GM21447 (cell line): ENCODE data around the gene LPP.

Source experiments
- ATAC-seq: cut with Tn5 transposase; IDR thresholded peaks from one replicate; pipeline ENCODE4 v1.9.1; 2021; ENCODE audit not compliant: unreplicated experiment

LPP gene

DNA sequence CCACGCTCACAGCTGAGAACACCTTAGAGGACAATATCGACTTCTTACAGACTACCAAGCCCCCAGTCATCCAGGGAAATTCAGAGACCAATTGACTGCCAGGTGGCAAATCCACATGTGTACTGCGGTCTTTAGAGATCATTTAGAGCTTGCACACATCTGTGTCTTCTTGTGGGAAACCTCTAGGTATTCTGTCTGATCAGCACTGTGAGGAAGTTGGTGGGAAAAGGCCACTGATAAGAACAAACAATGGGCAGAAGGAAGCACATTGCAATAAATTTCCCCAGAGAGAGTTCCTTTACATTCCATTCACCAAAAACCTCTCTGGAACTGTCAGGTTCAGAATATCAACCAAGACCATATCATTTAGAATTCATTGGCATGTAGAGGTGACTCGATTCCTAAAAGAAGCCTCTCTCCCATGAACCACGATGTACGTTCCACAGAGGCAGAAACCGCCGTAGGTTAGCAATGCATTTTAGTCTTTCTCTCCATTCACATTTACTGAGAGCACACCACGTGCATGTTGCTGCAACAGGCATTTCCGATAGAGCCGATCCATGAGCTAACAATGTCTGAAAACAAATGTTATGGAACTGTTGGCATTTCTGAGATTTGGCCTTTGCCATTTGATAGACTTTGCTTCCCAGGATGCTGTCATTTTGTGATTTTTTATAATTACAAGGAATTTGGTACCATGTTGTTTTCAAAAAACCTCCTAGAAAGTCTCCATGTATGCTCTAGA lies 730.5 kb downstream of the LPP start:
- no peak for ATAC-seq

- ATAC-seq, result no peak
Observed at GRCh38 chr3:188888321-188889053, 734.5 kb downstream of the LPP start.

GRCh38 chr3:188889054-188889491 lies 735.1 kb downstream of the LPP start:
- ATAC-seq, result no peak

GRCh38 chr3:188890572-188891270 lies 736.8 kb downstream of the LPP start:
- ATAC-seq, result no peak

DNA sequence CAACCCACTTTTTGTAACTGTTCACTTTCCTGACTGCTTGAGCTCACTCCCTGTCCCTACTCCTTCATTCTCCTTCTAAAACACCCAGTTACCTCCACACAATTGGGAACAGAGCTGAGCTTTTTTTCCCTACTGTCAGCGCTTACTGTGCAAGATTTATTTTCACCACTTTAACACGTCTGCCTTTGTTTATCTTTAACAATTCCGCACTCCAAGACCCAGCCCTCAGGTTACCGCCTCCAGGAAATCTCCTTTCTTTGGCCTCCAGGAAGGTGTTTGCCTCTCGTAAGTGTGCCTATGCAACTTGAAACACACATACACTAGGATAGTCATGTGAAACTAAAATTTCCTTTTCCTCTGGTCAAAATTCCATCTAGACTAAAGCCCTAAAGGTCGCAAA lies 745.9 kb downstream of the LPP start:
- ATAC-seq, result no peak

DNA sequence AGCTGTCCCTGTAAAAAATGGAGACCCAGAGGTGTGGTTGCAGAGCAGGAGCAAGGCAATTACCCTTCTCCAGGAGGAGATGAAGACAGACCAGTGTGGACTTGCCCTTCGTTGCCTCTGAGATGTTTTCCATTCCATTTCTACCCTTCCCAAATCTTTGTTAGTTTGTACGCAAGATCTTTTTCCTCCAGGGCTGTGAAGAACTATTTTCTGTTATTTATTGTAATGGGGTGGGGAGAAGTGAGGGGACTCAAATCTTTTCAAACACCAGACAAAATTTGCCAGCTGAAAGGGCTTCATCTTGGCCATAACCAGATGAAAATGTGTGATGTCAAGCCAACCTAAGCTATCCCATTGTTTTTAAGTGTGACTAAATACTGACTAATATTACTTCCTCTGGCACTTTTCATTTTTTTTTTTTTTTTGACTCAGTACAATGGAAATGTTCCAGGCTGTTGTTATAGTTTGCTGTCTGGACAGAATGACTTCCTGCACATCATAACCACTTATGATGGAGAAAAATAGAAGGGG lies 746.5 kb downstream of the LPP start:
- no peak for ATAC-seq

DNA sequence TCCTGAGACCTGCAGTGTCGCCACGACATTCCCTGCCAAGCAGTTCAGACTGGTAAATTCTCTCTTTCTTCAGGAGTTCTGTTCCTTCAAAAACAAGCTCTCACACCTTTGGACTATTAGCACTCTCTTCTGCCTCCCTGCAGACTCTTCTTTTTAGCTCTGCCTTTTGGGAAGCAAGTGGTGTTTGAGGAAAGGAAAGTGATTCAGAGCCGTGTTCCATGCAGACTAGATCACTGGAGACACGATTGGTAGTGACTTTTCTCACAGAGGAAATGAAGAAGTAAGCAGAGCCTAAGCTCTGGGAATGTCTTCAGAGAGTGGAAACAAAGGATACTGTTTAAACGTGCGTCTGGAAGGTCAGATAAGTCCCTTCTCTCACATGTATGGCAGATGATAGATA lies 747.2 kb downstream of the LPP start:
- ATAC-seq, result no peak

DNA sequence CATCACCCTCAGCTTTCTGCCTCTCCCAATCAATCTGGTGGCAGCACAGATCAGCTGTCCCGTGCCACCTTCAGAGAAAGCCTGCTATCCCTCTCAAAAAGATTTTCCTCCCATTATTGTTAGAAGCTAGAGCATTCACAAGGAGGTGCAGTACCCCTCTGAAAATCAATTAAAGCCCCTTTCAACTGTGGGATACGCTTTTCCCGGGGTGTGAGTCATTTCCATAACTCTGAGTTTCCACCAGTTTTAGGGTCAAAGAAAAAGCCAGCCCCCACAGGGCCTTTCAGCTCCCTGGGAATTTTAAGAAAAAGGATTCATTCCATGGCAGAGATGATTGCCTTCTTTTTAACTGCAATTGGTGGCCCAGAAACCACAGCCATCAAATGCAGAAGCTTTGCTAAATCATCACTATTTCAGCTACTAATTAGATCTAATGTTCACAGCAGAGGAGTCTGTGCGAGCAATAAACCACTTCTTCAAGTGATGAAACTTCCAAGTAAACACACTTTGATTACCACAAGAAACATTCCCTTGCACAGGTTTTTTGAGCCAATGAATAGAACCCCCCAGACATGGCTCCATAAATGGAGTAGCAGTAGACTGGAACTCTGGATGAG lies 747.8 kb downstream of the LPP start:
- ATAC-seq, result no peak

DNA sequence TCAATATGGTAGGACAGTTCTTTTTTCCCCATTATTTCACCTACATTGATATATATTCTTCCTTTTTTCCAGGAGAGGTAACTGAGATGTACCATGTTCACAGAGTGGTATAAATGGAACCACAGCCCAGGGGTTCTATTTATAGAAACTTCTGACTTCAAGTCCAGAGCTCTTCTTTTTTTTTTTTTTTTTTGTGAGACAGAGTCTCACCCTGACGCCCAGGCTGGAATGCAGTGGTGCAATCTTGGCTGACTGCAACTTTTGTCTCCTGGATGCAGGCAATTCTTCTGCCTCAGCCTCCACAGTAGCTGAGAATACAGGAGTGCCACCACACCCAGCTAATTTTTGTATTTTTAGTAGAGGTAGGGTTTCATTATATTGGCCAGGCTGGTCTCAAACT lies 750.7 kb downstream of the LPP start:
- no peak for ATAC-seq

DNA sequence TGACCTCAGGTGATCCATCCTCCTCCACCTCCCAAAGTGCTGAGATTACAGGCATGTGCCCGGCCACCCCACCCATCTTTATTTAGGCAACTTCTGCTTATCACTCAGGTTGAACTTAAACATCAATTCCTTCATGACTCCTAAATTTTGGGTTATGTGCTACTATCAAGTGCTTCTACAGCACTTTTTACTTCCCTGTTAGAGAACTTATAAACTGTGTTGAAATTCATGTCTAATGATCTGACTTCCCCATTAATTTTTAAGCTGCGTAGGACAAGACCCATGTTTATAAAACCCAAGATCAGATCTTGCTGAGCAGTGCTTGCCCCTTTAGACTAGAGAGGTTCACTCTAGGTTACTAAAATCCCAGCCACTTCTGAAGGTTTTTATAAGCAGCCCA lies 751.6 kb downstream of the LPP start:
- ATAC-seq, result no peak

- no peak for ATAC-seq
Observed at GRCh38 chr3:188906236-188906635, 752.3 kb downstream of the LPP start.

DNA sequence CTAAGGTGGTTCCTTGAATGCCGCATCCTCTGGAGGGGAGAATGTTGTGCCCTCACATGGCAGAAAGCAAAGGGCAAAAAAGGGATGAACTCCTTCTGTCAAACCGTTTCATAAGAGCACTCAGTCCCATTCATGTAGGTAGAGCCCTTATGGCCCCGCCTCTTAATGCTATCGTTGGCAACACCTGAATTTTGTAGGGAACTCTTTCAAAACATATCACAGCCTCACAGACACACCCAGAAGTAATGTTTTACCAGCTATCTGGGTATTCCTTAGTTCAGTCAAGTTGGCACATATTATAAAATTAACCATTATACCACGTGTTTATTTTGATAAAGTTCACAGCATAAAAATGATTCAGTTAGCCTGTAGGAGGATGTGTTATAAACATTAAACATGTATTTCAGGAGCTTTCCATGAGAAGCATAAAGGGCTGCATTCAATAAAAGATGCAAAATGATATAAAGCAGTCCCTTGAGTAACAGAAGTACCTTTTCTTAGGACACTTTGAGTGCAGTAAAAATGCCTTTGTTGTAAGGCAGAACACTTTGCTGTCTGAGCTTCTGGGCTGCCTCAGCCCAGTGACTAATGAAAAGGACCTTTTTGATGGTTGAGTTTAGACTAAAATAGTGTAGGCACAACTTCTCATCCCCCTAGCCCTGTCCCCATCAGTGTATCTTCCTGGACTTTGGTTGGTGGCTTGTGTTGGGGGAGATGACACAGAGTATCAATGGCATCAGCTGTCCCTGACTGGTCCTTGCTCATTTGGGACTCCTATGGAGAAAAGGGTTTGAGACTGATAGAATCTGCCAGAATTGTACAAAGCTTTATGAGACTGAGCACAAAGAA lies 754.3 kb downstream of the LPP start:
- ATAC-seq, result no peak

- ATAC-seq, result no peak
Observed at GRCh38 chr3:188911026-188911850, 757.3 kb downstream of the LPP start.

GRCh38 chr3:188913084-188913483 lies 759.1 kb downstream of the LPP start:
- ATAC-seq, result no peak

- ATAC-seq, result no peak
Observed at GRCh38 chr3:188914552-188914951, 760.6 kb downstream of the LPP start.

DNA sequence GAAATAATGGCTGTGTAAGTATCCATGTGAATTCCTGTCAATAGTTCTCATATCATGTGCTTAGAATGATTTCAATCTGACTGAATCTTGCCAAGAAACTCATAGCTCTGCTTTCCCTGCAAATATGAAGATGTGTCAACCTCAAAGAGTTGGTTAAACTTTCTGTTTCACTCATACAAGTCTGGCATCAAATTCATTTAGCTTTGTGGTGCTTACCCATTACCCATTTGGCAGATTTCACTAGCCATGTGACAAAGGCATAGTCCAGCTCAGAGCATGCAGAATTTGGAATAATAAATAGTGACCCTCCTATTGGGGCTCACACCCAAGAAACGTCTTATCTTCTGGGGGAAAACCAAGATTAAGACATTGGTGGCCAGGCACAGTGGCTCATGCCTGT lies 761.2 kb downstream of the LPP start:
- ATAC-seq, result no peak

- no peak for ATAC-seq
Observed at GRCh38 chr3:188916934-188917401, 763.0 kb downstream of the LPP start.

- ATAC-seq, result no peak
Observed at GRCh38 chr3:188918093-188918492, 764.1 kb downstream of the LPP start.

- no peak for ATAC-seq
Observed at GRCh38 chr3:188923671-188924070, 769.7 kb downstream of the LPP start.
